ENCODE measurements around the gene FBXL7. TPM values are rescaled to one million over a fixed set of nuclear protein-coding genes. Genes with fewer than 3 reads are reported as not detected.

Gene FBXL7
- total RNA-seq, 4 donors from 2014 or later, result 2.1 to 25.6 (median 6.5) TPM

DNA sequence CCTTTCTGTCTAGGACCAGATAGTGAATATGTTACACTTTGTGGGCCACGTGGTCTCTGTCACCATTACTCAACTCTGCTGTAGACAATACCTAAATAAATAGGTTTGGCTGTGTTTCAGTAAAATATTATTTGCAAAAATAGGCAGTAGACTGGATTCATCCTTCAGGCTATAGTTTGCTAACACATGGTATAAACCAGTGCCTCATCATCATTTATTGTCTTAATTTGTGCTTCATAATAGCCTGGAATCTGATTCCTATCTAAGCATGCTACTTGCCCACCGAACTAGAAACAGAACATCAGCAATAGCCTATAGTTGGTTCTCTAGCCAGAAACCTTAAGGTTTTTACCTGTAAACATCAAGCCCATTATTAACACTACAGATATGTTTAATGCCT, 215.6 kb downstream of the FBXL7 start:
- DNase-seq, result no peak
- H3K36me3 ChIP-seq, result no peaks in the 10 kb centered on the region
- no peak for TF ChIP-seq POLR2A (IDR thresholded peaks at IDR 0.05)
- TF ChIP-seq, protein P1, sequence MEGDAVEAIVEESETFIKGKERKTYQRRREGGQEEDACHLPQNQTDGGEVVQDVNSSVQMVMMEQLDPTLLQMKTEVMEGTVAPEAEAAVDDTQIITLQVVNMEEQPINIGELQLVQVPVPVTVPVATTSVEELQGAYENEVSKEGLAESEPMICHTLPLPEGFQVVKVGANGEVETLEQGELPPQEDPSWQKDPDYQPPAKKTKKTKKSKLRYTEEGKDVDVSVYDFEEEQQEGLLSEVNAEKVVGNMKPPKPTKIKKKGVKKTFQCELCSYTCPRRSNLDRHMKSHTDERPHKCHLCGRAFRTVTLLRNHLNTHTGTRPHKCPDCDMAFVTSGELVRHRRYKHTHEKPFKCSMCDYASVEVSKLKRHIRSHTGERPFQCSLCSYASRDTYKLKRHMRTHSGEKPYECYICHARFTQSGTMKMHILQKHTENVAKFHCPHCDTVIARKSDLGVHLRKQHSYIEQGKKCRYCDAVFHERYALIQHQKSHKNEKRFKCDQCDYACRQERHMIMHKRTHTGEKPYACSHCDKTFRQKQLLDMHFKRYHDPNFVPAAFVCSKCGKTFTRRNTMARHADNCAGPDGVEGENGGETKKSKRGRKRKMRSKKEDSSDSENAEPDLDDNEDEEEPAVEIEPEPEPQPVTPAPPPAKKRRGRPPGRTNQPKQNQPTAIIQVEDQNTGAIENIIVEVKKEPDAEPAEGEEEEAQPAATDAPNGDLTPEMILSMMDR (IDR thresholded peaks at IDR 0.05), result no peak
- no peak overlapping the region for H3K27ac ChIP-seq
- H3K27me3 ChIP-seq, result no peaks in the 10 kb centered on the region
- no peaks in the 10 kb centered on the region for H3K9me3 ChIP-seq
- no peak overlapping the region for H3K4me3 ChIP-seq
- no peaks in the 10 kb centered on the region for H3K4me1 ChIP-seq

DNA sequence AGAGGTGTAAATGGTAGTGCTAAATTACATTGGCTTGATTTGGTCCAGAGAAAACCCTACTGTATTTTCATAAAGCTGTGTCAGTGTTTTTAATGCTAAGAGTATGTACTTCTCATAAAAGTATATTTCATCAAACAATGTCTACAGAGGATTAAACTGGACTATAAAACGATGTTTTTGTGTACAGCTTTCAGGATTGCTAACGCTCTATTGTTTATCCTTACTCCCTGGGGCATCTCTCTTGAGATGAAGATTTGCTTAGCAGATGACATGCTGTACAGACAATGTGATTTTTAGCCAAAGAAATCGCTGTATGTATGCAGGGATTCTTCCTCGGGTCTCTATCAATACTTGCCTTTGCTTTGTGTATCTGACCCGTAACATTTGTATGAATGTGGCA, 216.0 kb downstream of the FBXL7 start:
- no peak overlapping the region for H3K27ac ChIP-seq
- no peak overlapping the region for H3K4me3 ChIP-seq
- H3K4me1 ChIP-seq, result no peaks in the 10 kb centered on the region
- no peaks in the 10 kb centered on the region for H3K9me3 ChIP-seq
- TF ChIP-seq, protein P1 (IDR thresholded peaks at IDR 0.05), result no peak
- TF ChIP-seq POLR2A (IDR thresholded peaks at IDR 0.05), result no peak
- no peaks in the 10 kb centered on the region for H3K27me3 ChIP-seq
- DNase-seq, result no peak
- no peaks in the 10 kb centered on the region for H3K36me3 ChIP-seq

DNA sequence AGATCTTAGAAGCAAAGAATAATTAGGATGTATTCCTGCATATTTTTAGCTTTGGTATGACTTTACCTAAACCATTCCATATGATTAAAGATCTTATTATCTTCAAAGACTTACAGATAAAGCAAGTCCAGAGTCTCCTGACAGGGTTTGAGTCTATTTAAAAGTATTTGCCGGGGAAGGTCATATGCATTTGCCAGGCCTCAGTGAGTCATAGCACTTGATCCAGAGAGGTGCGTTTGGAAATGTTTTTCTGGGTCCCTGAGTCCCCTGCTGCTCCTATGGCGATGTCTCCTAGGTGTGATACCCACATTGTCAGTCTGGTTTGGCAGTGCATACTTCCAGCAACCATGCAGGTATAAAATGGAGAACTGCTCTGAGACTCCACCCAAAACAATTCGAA, 217.0 kb downstream of the FBXL7 start:
- DNase-seq, result no peak
- no peaks in the 10 kb centered on the region for H3K27me3 ChIP-seq
- no peaks in the 10 kb centered on the region for H3K4me1 ChIP-seq
- H3K27ac ChIP-seq, result no peak overlapping the region
- TF ChIP-seq POLR2A (IDR thresholded peaks at IDR 0.05), result no peak
- TF ChIP-seq, protein P1 (IDR thresholded peaks at IDR 0.05), result no peak
- no peaks in the 10 kb centered on the region for H3K36me3 ChIP-seq
- H3K4me3 ChIP-seq, result no peak overlapping the region
- no peaks in the 10 kb centered on the region for H3K9me3 ChIP-seq

DNA sequence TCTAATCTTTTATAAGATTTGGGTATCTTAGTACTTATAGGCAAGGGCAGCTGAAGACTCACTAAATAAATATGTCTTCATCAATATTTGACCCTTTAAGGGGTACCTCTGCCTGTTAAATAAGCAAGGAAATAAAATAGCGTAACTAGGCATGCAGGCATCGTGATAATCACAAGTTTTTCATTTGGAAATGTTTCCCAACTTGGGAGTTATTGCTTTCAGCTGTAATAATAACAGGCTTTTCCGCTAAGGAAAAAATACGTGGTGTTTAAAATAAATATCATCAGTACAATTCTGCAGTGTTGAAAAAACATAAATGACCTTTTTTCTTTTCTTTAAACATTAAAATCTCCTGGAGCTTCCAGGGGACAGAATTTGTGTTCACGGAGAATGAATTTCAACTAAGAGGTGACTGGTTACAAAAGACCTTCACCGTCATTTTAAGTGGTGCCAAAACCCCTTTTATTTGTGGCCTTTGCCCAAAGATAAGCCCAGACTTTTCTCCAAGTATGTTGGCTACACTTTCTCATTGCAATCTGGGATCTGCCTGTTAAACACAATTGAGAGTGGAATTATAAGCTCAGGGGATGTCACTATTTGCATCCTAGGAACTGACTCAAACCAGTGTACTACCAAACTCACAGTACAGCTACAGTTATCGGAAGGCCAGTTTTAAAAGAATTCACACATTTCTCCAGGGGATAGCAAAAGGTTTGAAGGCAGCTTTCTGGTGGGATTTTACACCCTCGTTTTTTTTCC, 218.6 kb downstream of the FBXL7 start:
- Histone ChIP-seq H3K9me3 (no peaks in the 10 kb centered on the region), H3K27me3 (no peaks in the 10 kb centered on the region), H3K27ac (no peak overlapping the region), H3K4me1 (no peaks in the 10 kb centered on the region), H3K36me3 (no peaks in the 10 kb centered on the region), H3K4me3 (no peak overlapping the region)
- no peak for TF ChIP-seq POLR2A (IDR thresholded peaks at IDR 0.05)
- TF ChIP-seq, protein P1 (IDR thresholded peaks at IDR 0.05), result no peak
- DNase-seq, result no peak

DNA sequence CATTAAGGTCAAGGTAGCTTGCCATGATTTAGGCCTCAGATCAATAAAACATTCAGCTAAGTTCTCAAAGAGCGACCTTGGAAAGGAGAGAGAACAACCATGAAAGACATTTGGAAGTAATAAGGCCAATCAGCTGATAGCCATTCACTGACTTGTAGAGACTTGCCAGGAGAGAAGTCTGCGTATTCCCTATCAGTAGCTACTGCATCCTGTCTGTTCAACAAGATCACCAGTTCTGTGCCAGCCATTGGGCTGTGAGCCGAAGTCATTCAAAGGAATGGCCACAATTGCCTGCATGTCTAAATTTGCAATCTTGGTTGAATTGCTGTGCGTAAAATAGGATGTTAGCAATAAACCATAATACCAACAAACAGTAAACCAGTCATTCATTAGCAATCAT, 219.8 kb downstream of the FBXL7 start:
- no peaks in the 10 kb centered on the region for H3K27me3 ChIP-seq
- H3K4me1 ChIP-seq, result no peaks in the 10 kb centered on the region
- no peaks in the 10 kb centered on the region for H3K36me3 ChIP-seq
- DNase-seq, result no peak
- H3K4me3 ChIP-seq, result no peak overlapping the region
- TF ChIP-seq POLR2A (IDR thresholded peaks at IDR 0.05), result no peak
- TF ChIP-seq, protein P1 (IDR thresholded peaks at IDR 0.05), result no peak
- H3K27ac ChIP-seq, result no peak overlapping the region
- H3K9me3 ChIP-seq, result no peaks in the 10 kb centered on the region
